OCI-LY3 (cell line): ENCODE measurements around the gene LEMD1.

Experiments
- CTCF ChIP-seq: fragments of 200-600, 300-600 bp; sonication (generic); IDR thresholded peaks from 2 replicates; pipeline ENCODE4 v1.5.1; 2014; ENCODE audit warnings: antibody characterized with exemption, low read length, low read depth
- EZH2phosphoT487 ChIP-seq: fragments of 200-600 bp; shearing (Covaris generic); IDR thresholded peaks from 2 replicates; pipeline ENCODE4 v1.6.1; 2018; ENCODE audit warnings: antibody characterized with exemption, mixed run types, low read depth

GRCh38 chr1:205396967-205397616 is 24.8 kb downstream of the LEMD1 start:
- TF ChIP-seq CTCF = peak; percentile 90
- TF ChIP-seq EZH2phosphoT487 = no peak
